Subcutaneous adipose tissue (tissue), 4 donors: ENCODE results near the gene PTP4A2. TPM values are rescaled to one million over a fixed set of nuclear protein-coding genes. Genes with fewer than 3 reads are reported as not detected.

Source experiments
- CTCF ChIP-seq: fragments of 450-650 bp; IDR thresholded peaks from one replicate; pipeline ENCODE4 v1.5.1; 2016; ENCODE audit warnings: low read depth, mild to moderate bottlenecking, control low read depth, antibody characterized with exemption, moderate library complexity
- total RNA-seq, 4 donors: library from RNA; depleted of rRNA; stranded (reverse); fragments of >200 nt; gene quantifications; one replicate each; pipeline ENCODE4 v1.1.0, GENCODE V29; 2016

PTP4A2 gene
- total RNA-seq, 4 donors from 2014 or later, result 223 to 778 (median 268) TPM

DNA sequence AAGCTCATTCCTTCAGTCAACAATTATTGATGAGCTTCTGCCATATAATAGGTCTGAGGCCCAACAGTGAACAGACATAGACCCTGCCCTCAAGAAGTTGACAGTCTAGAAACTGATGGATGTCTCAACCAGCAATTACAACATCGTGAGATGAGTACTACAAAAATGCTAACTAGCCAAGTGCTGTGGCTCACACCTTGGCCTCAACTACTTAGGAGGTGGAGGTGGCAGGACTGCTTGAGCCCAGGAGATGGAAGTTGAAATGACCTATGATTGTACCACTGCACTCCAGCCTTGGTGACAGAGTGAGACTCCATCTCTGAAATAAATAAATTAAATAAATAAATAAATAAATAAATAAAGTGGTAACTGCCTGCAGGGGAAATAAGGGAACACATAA is 11.7 kb upstream of the PTP4A2 start:
- TF ChIP-seq CTCF, result no peak

DNA sequence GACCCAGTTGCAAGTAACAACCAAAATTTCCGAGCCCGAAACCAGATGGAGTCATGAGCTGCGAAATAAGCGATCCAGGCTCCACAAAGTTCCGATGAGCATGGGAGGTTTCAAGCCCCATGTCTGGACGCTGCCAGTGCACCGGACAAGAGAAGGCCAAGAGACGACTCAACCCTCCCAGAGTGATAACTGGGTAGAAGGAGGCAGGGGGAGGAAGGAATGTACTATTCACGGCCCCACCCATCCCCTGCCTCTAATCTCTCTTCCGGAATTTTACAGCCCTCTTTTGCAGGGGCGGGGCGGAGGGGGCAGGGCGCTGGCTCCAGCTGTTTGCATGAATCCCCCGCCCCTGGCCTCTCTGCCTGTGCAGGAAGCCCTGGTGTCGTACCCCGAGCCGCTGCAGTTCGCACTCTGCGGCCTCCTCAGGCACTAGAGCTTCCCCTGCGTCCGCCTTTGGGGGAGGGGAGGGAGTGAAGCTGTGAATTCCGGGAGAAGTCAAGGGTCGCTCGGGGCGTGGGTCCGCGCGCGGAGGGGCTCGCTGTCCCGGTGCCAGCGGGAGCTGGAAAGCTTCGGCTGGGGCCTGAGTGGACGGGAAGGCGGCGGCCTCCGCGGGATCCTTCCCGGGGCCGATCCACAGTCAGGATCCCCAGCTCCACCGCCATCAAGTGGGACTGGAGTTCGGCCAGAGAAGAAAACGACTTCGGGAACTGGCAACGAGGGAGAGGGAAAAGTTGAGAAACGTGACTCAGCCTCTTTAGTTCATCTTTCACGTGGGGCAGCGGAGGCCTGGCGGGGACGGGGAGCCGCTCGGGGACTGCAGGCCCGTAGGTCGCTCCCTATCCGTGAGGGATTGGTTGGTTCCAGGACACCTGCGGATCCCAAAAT is 6.3 kb upstream of the PTP4A2 start:
- TF ChIP-seq CTCF, result no peak

DNA sequence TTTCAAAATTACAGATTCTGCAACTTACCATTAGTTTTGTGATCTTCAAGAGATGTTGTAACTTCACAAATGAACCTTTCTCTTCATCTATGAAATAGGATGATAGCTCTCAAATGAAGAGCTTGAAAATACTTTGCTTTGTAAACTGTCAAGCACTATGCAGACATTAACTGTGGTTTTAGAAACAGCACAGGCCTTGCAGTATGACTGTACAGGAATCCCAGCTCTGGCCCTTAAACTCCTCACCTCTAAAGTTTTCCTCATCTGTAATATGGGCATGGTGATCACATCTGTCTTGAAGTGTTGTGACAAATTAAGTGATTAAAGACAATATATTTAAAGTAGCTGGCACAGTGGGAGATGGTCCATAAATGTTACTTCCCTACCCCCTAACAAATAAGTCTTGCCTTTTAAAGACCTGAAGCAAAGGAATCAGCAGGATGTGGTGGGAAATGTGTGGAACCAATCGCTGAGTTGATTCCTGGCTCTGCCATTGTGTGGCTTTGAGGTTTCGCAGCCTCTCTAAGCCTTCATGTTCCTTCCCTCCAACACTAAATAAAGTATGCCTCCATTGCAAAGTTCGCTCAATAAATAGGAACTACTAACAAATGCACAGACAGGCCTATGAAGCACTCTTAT is 5.5 kb upstream of the PTP4A2 start:
- no peak for TF ChIP-seq CTCF

DNA sequence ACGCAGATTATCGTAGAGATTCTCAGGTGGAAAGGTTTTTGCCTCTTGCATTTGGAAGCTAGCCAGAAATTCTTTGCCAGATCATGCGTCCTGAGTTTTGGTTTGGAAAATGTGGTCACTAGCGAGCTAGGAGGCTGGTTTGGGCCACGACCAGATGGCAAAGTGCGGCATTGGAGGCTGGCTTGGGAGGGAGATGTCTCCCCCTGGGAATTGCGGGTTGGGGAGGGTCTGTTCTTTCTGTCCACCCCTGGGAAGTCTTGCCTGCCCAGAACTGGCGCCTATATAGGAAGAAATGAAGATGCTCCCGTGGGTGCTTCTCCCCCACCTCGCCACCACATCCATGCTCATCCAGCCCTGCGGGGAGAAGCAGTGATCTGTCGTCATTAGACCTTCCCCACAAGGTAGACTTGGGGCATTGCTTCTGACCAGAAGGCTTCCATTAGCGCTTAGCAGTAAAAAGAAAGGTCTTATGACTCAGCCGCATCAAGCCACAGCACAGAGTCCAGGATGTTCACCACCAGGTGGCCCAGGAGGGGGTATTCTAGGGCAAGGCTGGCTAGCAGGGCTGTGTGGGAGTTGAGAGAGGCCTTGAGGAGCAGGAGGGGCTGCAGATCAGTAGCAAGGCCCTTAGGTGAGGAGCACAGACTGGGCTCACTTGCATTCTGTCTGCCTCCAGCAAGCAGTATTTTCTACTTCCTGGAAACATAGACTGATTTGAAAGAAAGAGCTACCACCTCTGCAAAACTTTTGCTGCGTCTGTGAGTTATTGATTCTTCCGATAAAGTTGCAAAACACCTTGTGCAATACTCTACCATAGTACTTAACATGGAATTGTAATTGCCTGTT is 1.5 kb upstream of the PTP4A2 start:
- TF ChIP-seq CTCF, result no peak

DNA sequence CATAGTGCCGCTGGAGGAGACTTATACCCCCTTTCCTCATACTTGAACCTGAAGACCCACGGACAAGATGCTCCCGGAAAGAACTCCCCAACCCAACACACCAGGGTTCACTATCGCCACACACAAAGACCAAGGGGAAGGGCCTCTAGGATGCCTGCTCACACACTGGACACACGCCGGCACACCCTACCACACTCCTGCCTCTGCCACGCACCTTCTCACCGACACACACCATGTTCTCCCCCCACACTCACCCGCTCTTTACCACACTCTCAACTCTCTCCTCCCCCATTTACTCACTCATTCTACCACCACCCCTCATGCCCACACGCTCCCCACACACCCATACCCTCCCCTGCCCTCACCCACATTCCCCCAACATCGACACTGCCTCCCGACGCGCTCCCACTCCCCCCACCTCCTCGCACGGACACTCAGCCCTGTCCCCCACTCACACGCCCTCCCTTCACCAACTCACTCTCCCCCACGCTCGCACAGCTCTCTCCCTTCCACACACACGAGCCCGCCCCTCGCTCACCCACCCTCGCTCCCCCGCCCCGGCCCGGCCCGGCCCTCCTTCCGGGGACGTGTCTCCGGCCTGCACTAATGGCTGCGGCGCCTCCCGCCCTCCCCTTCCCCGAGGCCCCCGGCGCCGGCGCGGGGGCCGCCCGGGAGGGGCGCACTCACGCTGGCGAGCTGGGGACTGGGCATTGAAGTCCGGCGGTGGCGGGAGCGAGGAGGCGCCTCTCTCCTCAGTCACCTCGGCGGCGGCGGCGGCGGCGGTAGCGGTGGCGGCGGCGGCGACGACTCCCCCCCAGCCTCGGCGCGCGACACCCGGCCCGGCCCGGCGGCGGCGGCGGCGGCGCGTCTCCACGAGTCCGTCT is 626 bp downstream of the PTP4A2 start:
- TF ChIP-seq CTCF, result no peak

- no peak for TF ChIP-seq CTCF
Measured at GRCh38 chr1:31936981-31937299, 1.2 kb downstream of the PTP4A2 start.
